ENCODE results near the gene GPR89B. TPM values are rescaled to one million over a fixed set of nuclear protein-coding genes. Genes with fewer than 3 reads are reported as not detected.

Gene GPR89B
- total RNA-seq, 3 donors from 2014 or later = 15.2 to 28.7 (median 26.5) TPM

- Histone ChIP-seq H3K27ac (no peak within 1 kb of the TSS), H3K4me3 (no peak within 1 kb of the TSS), H3K9me3 (no peaks in the 10 kb centered on the region), H3K27me3 (no peaks in the 10 kb centered on the region), H3K4me1 (no peaks in the 10 kb centered on the region), H3K36me3 (no peaks in the 10 kb centered on the region)
- intact Hi-C loops (cut with DNase I; ENCODE audit: low total_unique reads) = no loop called here
- DNase-seq (ENCODE audit: low spot score in 2 of 2) = no peak
- no peak for TF ChIP-seq POLR2AphosphoS5 (IDR thresholded peaks at IDR 0.05)
- no peak for TF ChIP-seq POLR2A (IDR thresholded peaks at IDR 0.05)
- no peak for TF ChIP-seq CTCF (IDR thresholded peaks at IDR 0.05)
Measured at GRCh38 chr1:147902253-147902845, 25.9 kb upstream of the GPR89B start, which contains the start of gene GJA8. GJA8 (plus strand) TSS chr1:147902795; CDS start chr1:147907956, 5,161 bp downstream.

DNA sequence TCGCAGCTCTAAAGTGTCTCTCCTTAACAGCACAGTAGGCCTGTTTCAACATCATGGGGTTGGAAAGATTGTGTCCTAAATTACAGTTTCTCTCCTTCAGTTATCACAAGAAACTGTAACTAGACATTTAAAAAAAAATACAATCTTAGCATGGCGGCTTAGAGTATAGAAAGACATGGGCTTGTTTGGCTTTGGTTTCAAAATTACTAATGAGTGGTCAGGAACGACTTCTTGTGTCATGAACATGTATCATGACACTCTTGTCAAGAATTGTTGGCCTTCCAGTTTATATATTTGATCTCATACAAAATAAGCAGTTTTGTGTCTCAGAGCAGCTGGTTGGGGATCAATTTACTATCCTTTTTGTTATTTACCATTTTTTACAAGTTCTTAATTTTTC, 23.5 kb upstream of the GPR89B start:
- Histone ChIP-seq H3K27me3 (no peaks in the 10 kb centered on the region), H3K4me3 (no peak overlapping the region), H3K27ac (no peak overlapping the region), H3K9me3 (no peaks in the 10 kb centered on the region), H3K4me1 (no peaks in the 10 kb centered on the region), H3K36me3 (no peaks in the 10 kb centered on the region)
- no peak for DNase-seq (ENCODE audit: low spot score in 2 of 2)
- intact Hi-C loops (cut with DNase I; ENCODE audit: low total_unique reads) = no loop called here
- TF ChIP-seq POLR2AphosphoS5 (IDR thresholded peaks at IDR 0.05) (no peak), POLR2A (IDR thresholded peaks at IDR 0.05) (no peak), CTCF (IDR thresholded peaks at IDR 0.05) (no peak)

DNA sequence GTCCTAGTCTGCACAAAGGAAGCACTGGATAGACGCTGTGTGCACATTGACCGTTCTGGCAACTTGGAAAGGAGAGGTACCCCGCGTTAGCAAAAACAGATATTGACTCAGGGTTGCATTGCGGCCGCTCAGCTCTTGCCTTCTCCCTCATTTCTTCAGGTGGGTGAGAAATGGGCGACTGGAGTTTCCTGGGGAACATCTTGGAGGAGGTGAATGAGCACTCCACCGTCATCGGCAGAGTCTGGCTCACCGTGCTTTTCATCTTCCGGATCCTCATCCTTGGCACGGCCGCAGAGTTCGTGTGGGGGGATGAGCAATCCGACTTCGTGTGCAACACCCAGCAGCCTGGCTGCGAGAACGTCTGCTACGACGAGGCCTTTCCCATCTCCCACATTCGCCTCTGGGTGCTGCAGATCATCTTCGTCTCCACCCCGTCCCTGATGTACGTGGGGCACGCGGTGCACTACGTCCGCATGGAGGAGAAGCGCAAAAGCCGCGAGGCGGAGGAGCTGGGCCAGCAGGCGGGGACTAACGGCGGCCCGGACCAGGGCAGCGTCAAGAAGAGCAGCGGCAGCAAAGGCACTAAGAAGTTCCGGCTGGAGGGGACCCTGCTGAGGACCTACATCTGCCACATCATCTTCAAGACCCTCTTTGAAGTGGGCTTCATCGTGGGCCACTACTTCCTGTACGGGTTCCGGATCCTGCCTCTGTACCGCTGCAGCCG, 20.3 kb upstream of the GPR89B start:
- H3K27me3 ChIP-seq = no peaks in the 10 kb centered on the region
- intact Hi-C loops (cut with DNase I; ENCODE audit: low total_unique reads) = no loop called here
- no peaks in the 10 kb centered on the region for H3K36me3 ChIP-seq

DNA sequence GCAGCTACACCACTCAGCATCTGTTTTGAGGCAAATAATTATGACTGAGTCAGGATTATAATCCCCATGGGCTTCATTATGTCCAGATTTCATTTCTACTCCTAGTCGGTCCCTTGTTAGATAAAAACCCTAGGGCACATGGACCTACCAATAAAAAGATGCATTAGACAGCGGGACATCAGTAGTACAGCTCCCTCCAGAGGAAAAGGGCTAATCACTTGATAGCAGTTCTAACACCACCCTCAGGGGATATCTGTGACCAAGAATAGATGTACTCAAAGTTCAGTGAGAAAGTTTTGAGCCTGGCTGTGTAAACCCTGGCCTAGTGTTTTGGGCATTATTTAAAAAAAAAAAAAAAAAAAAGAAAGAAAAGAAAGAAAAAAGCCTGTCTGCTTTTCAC, 15.7 kb upstream of the GPR89B start:
- Histone ChIP-seq H3K4me3 (no peak overlapping the region), H3K9me3 (no peaks in the 10 kb centered on the region), H3K27ac (no peak overlapping the region), H3K4me1 (no peaks in the 10 kb centered on the region), H3K27me3 (no peaks in the 10 kb centered on the region), H3K36me3 (no peaks in the 10 kb centered on the region)
- no peak for DNase-seq (ENCODE audit: low spot score in 2 of 2)
- TF ChIP-seq CTCF (IDR thresholded peaks at IDR 0.05) (no peak), POLR2A (IDR thresholded peaks at IDR 0.05) (no peak), POLR2AphosphoS5 (IDR thresholded peaks at IDR 0.05) (no peak)
- intact Hi-C loops (cut with DNase I; ENCODE audit: low total_unique reads) = no loop called here

More for the DNA sequence above, 20.3 kb upstream of the GPR89B start:
- Histone ChIP-seq H3K4me1 (no peaks in the 10 kb centered on the region), H3K9me3 (no peaks in the 10 kb centered on the region), H3K4me3 (no peak overlapping the region), H3K27ac (no peak overlapping the region)
- TF ChIP-seq POLR2AphosphoS5 (IDR thresholded peaks at IDR 0.05) (no peak), CTCF (IDR thresholded peaks at IDR 0.05) (no peak), POLR2A (IDR thresholded peaks at IDR 0.05) (no peak)
- DNase-seq (ENCODE audit: low spot score in 2 of 2) = no peak

DNA sequence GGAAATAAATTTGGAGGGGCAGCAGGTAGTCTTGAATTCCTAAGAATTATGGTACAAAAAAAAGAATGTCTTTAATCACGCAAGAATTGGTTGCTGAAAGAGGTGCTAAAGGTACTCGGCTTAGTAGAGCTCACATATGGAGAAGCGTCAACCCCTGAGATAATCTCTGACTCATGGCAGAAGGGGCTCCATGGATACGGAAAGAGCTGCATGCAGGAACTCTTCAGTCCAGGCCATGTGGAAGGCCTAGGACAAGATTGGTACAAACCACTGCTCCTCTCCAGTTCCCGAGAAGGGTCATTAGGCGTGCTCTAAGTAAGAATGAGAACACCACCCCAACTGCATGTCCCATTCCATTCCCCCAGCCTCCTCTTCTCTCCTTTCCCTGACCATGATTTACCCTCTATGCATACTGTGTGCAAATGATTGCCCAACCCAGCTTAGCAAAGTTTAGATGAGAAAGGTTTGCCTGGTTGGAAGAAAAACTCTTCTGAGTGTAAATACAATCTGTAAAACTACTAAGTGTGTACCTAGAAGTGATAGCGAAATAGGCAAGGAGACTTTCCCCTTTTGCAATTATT, 14.8 kb upstream of the GPR89B start:
- Histone ChIP-seq H3K27ac (no peak overlapping the region), H3K4me1 (no peaks in the 10 kb centered on the region), H3K4me3 (no peak overlapping the region), H3K9me3 (no peaks in the 10 kb centered on the region), H3K36me3 (no peaks in the 10 kb centered on the region), H3K27me3 (no peaks in the 10 kb centered on the region)
- TF ChIP-seq POLR2AphosphoS5 (IDR thresholded peaks at IDR 0.05) (no peak), POLR2A (IDR thresholded peaks at IDR 0.05) (no peak), CTCF (IDR thresholded peaks at IDR 0.05) (no peak)
- intact Hi-C loops (cut with DNase I; ENCODE audit: low total_unique reads) = no loop called here
- no peak for DNase-seq (ENCODE audit: low spot score in 2 of 2)
